CD4-positive, alpha-beta memory T cell (primary cell): ENCODE data around the gene CXCL3. TPM values are rescaled to one million over a fixed set of nuclear protein-coding genes. Genes with fewer than 3 reads are reported as not detected.
"Not testable (repeated sequence)": the region's sequence is repeated elsewhere in the genome, so short reads cannot be mapped to it uniquely, and the experiment has no call there.

ENCODE experiments used
- CTCF ChIA-PET: fragments of 350-600 bp; sonication (Branson Sonifier 250); formaldehyde crosslinking; loops from one replicate; lab custom pipeline; 2021; ENCODE audit warnings: inconsistent platforms; ENCODE audit not compliant: partially characterized antibody; lab: Charles Lee
- POLR2A ChIA-PET: fragments of 350-600 bp; sonication (Branson Sonifier 250); formaldehyde crosslinking; loops from one replicate; lab custom pipeline; 2021; ENCODE audit not compliant: partially characterized antibody; lab: Charles Lee
- DNase-seq, 5 donors: peaks; one replicate each; pipeline versions ENCODE4 v3.0.0 to v3.0.0-alpha.2; 2020 to 2022; ENCODE audit warnings: mixed read lengths in 1 of 5
- H3K27ac ChIP-seq: one replicate; pipeline ENCODE4 v1.7.0; 2013; ENCODE audit warnings: low read depth, low read length
- H3K27me3 ChIP-seq: 2 replicates; pipeline ENCODE4 v1.7.0; 2013; ENCODE audit warnings: mild to moderate bottlenecking, low read length, moderate library complexity; ENCODE audit not compliant: insufficient read depth
- H3K36me3 ChIP-seq: 2 replicates; pipeline ENCODE4 v1.7.0; 2013; ENCODE audit warnings: mild to moderate bottlenecking, low read length, moderate library complexity; ENCODE audit not compliant: insufficient read depth
- H3K4me1 ChIP-seq: 2 replicates; pipeline ENCODE4 v1.7.0; 2013; ENCODE audit warnings: mild to moderate bottlenecking, low read length, moderate library complexity; ENCODE audit not compliant: insufficient read depth
- H3K4me3 ChIP-seq, 2 donors: one replicate each; pipeline ENCODE4 v1.7.0; 2013; ENCODE audit warnings: low read length in 2 of 2, mild to moderate bottlenecking in 1 of 2
- H3K9me3 ChIP-seq, 2 donors: one replicate each; pipeline ENCODE4 v1.7.0; 2013; ENCODE audit warnings: low read length in 2 of 2, control low read depth in 1 of 2; ENCODE audit not compliant: control insufficient read depth in 1 of 2
- H3K27ac Mint-ChIP-seq, 7 donors: one replicate each; pipeline ENCODE4 v1.8.0; 2020 to 2021; ENCODE audit warnings: mixed read lengths in 7 of 7, mild to moderate bottlenecking in 6 of 7, inconsistent platforms in 3 of 7, moderate library complexity in 3 of 7
- H3K27me3 Mint-ChIP-seq, 2 donors: one replicate each; pipeline ENCODE4 v1.8.0; 2020 to 2021; ENCODE audit warnings: mixed read lengths in 2 of 2
- H3K36me3 Mint-ChIP-seq, 2 donors: one replicate each; pipeline ENCODE4 v1.8.0; 2020 to 2021; ENCODE audit warnings: mixed read lengths in 2 of 2, inconsistent platforms in 1 of 2, mild to moderate bottlenecking in 1 of 2
- H3K4me1 Mint-ChIP-seq, 4 donors: one replicate each; pipeline ENCODE4 v1.8.0; 2020 to 2021; ENCODE audit warnings: mixed read lengths in 4 of 4, mild to moderate bottlenecking in 1 of 4
- H3K4me3 Mint-ChIP-seq, 8 donors: one replicate each; pipeline ENCODE4 v1.8.0; 2020 to 2021; ENCODE audit warnings: mixed read lengths in 8 of 8, mild to moderate bottlenecking in 7 of 8, moderate library complexity in 6 of 8, inconsistent platforms in 3 of 8
- H3K9me3 Mint-ChIP-seq, 8 donors: one replicate each; pipeline ENCODE4 v1.8.0; 2020 to 2021; ENCODE audit warnings: mixed read lengths in 8 of 8, mild to moderate bottlenecking in 5 of 8, inconsistent platforms in 3 of 8, moderate library complexity in 1 of 8
- intact Hi-C: fragments of 100-400 bp; cut with micrococcal nuclease; formaldehyde crosslinking; loops from one replicate; pipeline ENCODE4 v1.15.1; 2023
- polyA plus RNA-seq, 2 donors: library from polyadenylated mRNA; unstranded; fragments of 300-500 nt; fragmentation: Illumina TruSeq; gene quantifications; one replicate each; pipeline ENCODE4 v1.2.3, GENCODE V29; 2021
- total RNA-seq, 2 experiments: library from RNA; stranded (reverse); gene quantifications; one replicate each; pipeline ENCODE4 v1.2.3, GENCODE V29; 2021

The CXCL3 gene
- total and polyA plus RNA-seq, 4 experiments from 2014 or later, result not detected

- intact Hi-C loops, POLR2A ChIA-PET, H3K27ac Mint-ChIP-seq, H3K27me3 ChIP-seq, H3K4me1 ChIP-seq, CTCF ChIA-PET, H3K9me3 ChIP-seq, H3K4me1 Mint-ChIP-seq, H3K27ac ChIP-seq, DNase-seq, H3K9me3 Mint-ChIP-seq, H3K4me3 Mint-ChIP-seq, H3K36me3 Mint-ChIP-seq, H3K36me3 ChIP-seq, H3K27me3 Mint-ChIP-seq, H3K4me3 ChIP-seq: not testable (repeated sequence)
These were observed 40.5 kb upstream of the CXCL3 start for GRCh38 chr4:74079024-74079423.

GRCh38 chr4:74073358-74073757 lies 34.9 kb upstream of the CXCL3 start:
- Mint-ChIP-seq H3K36me3 (no peaks in the 10 kb centered on the region), H3K27me3 (peaks cover 2% of the 10 kb centered on the region in 2 donors), H3K27ac (no peak overlapping the region), H3K4me3 (no peak overlapping the region), H3K4me1 (no peaks in the 10 kb centered on the region), H3K9me3 (peaks cover 0 to 5% (median 0%) of the 10 kb centered on the region in 8 donors)
- Histone ChIP-seq H3K36me3 (no peaks in the 10 kb centered on the region), H3K27me3 (no peaks in the 10 kb centered on the region), H3K4me1 (no peaks in the 10 kb centered on the region), H3K4me3 (no peak overlapping the region), H3K27ac (no peak overlapping the region), H3K9me3 (no peaks in the 10 kb centered on the region)
- DNase-seq, result no peak
- CTCF ChIA-PET, result no interaction called here
- intact Hi-C loops, result no loop called here
- POLR2A ChIA-PET, result no interaction called here

- H3K27me3 ChIP-seq, result no peaks in the 10 kb centered on the region
- CTCF ChIA-PET, result no interaction called here
- no peaks in the 10 kb centered on the region for H3K4me1 ChIP-seq
- no peak overlapping the region for H3K4me3 ChIP-seq
- POLR2A ChIA-PET, result no interaction called here
- Mint-ChIP-seq H3K27me3 (peaks cover 1 to 2% of the 10 kb centered on the region in 2 donors), H3K36me3 (no peaks in the 10 kb centered on the region), H3K4me1 (no peaks in the 10 kb centered on the region), H3K27ac (no peak overlapping the region), H3K4me3 (no peak overlapping the region), H3K9me3 (peaks cover 0 to 5% (median 0%) of the 10 kb centered on the region in 8 donors)
- no peak for DNase-seq
- H3K9me3 ChIP-seq, result no peaks in the 10 kb centered on the region
- H3K27ac ChIP-seq, result no peak overlapping the region
- intact Hi-C loops, result no loop called here
- no peaks in the 10 kb centered on the region for H3K36me3 ChIP-seq
These were observed 34.2 kb upstream of the CXCL3 start for GRCh38 chr4:74072739-74073138.

GRCh38 chr4:74067586-74067985 lies 29.1 kb upstream of the CXCL3 start:
- no peak overlapping the region for H3K4me3 ChIP-seq
- peaks cover 0 to 6% of the 10 kb centered on the region in 2 donors for H3K27me3 Mint-ChIP-seq
- ChIA-PET CTCF (no interaction called here), POLR2A (no interaction called here)
- no peaks in the 10 kb centered on the region for H3K4me1 ChIP-seq
- no peak overlapping the region for H3K27ac Mint-ChIP-seq
- H3K36me3 Mint-ChIP-seq, result no peaks in the 10 kb centered on the region
- DNase-seq, result no peak
- H3K36me3 ChIP-seq, result no peaks in the 10 kb centered on the region
- no peaks in the 10 kb centered on the region for H3K27me3 ChIP-seq
- no peak overlapping the region for H3K27ac ChIP-seq
- H3K4me1 Mint-ChIP-seq, result no peaks in the 10 kb centered on the region
- intact Hi-C loops, result no loop called here
- H3K4me3 Mint-ChIP-seq, result no peak overlapping the region
- no peaks in the 10 kb centered on the region for H3K9me3 ChIP-seq
- peaks cover 0 to 5% (median 0%) of the 10 kb centered on the region in 8 donors for H3K9me3 Mint-ChIP-seq

GRCh38 chr4:74066232-74066631 lies 27.7 kb upstream of the CXCL3 start:
- intact Hi-C loops, result no loop called here
- POLR2A ChIA-PET, result no interaction called here

GRCh38 chr4:74065115-74065642 lies 26.7 kb upstream of the CXCL3 start:
- no peak overlapping the region for H3K4me3 ChIP-seq
- no peaks in the 10 kb centered on the region for H3K36me3 Mint-ChIP-seq
- POLR2A ChIA-PET, result no interaction called here
- no peak for DNase-seq
- H3K27me3 Mint-ChIP-seq, result peaks cover 0 to 4% of the 10 kb centered on the region in 2 donors
- H3K4me1 ChIP-seq, result no peaks in the 10 kb centered on the region
- no peaks in the 10 kb centered on the region for H3K36me3 ChIP-seq
- H3K9me3 ChIP-seq, result no peaks in the 10 kb centered on the region
- no peaks in the 10 kb centered on the region for H3K4me1 Mint-ChIP-seq
- CTCF ChIA-PET, result no interaction called here
- H3K27me3 ChIP-seq, result no peaks in the 10 kb centered on the region
- H3K27ac ChIP-seq, result no peak overlapping the region
- H3K4me3 Mint-ChIP-seq, result no peak overlapping the region
- H3K9me3 Mint-ChIP-seq, result peaks cover 0 to 5% (median 0%) of the 10 kb centered on the region in 8 donors
- no peak overlapping the region for H3K27ac Mint-ChIP-seq
- intact Hi-C loops, result no loop called here

More at GRCh38 chr4:74066232-74066631, 27.7 kb upstream of the CXCL3 start:
- CTCF ChIA-PET, result no interaction called here
- Histone ChIP-seq H3K27me3 (no peaks in the 10 kb centered on the region), H3K9me3 (no peaks in the 10 kb centered on the region), H3K27ac (no peak overlapping the region), H3K36me3 (no peaks in the 10 kb centered on the region), H3K4me1 (no peaks in the 10 kb centered on the region), H3K4me3 (no peak overlapping the region)
- Mint-ChIP-seq H3K27ac (no peak overlapping the region), H3K4me3 (no peak overlapping the region), H3K36me3 (no peaks in the 10 kb centered on the region), H3K4me1 (no peaks in the 10 kb centered on the region), H3K9me3 (peaks cover 0 to 5% (median 0%) of the 10 kb centered on the region in 8 donors), H3K27me3 (peaks cover 0 to 6% of the 10 kb centered on the region in 2 donors)
- no peak for DNase-seq

GRCh38 chr4:74063859-74064258 lies 25.4 kb upstream of the CXCL3 start:
- no peaks in the 10 kb centered on the region for H3K9me3 ChIP-seq
- POLR2A ChIA-PET, result no interaction called here
- no peaks in the 10 kb centered on the region for H3K36me3 Mint-ChIP-seq
- no peak overlapping the region for H3K4me3 Mint-ChIP-seq
- no peaks in the 10 kb centered on the region for H3K4me1 ChIP-seq
- intact Hi-C loops, result no loop called here
- H3K27me3 ChIP-seq, result no peaks in the 10 kb centered on the region
- no peak overlapping the region for H3K27ac ChIP-seq
- CTCF ChIA-PET, result no interaction called here
- H3K27ac Mint-ChIP-seq, result no peak overlapping the region
- H3K4me3 ChIP-seq, result no peak overlapping the region
- no peak for DNase-seq
- peaks cover 0 to 4% of the 10 kb centered on the region in 2 donors for H3K27me3 Mint-ChIP-seq
- H3K4me1 Mint-ChIP-seq, result no peaks in the 10 kb centered on the region
- peaks cover 0 to 1% (median 0%) of the 10 kb centered on the region in 8 donors for H3K9me3 Mint-ChIP-seq
- H3K36me3 ChIP-seq, result no peaks in the 10 kb centered on the region

GRCh38 chr4:74062953-74063352 lies 24.5 kb upstream of the CXCL3 start:
- Histone ChIP-seq H3K27ac (no peak overlapping the region), H3K9me3 (no peaks in the 10 kb centered on the region), H3K27me3 (no peaks in the 10 kb centered on the region), H3K36me3 (no peaks in the 10 kb centered on the region), H3K4me1 (no peaks in the 10 kb centered on the region), H3K4me3 (no peak overlapping the region)
- Mint-ChIP-seq H3K27ac (no peak overlapping the region), H3K27me3 (peaks cover 0 to 4% of the 10 kb centered on the region in 2 donors), H3K4me3 (no peak overlapping the region), H3K36me3 (no peaks in the 10 kb centered on the region), H3K4me1 (no peaks in the 10 kb centered on the region), H3K9me3 (peaks cover 0 to 1% (median 0%) of the 10 kb centered on the region in 8 donors)
- ChIA-PET CTCF (no interaction called here), POLR2A (no interaction called here)
- DNase-seq, result no peak
- intact Hi-C loops, result no loop called here
